ENCODE results near the gene ARSG.

ARSG gene

DNA sequence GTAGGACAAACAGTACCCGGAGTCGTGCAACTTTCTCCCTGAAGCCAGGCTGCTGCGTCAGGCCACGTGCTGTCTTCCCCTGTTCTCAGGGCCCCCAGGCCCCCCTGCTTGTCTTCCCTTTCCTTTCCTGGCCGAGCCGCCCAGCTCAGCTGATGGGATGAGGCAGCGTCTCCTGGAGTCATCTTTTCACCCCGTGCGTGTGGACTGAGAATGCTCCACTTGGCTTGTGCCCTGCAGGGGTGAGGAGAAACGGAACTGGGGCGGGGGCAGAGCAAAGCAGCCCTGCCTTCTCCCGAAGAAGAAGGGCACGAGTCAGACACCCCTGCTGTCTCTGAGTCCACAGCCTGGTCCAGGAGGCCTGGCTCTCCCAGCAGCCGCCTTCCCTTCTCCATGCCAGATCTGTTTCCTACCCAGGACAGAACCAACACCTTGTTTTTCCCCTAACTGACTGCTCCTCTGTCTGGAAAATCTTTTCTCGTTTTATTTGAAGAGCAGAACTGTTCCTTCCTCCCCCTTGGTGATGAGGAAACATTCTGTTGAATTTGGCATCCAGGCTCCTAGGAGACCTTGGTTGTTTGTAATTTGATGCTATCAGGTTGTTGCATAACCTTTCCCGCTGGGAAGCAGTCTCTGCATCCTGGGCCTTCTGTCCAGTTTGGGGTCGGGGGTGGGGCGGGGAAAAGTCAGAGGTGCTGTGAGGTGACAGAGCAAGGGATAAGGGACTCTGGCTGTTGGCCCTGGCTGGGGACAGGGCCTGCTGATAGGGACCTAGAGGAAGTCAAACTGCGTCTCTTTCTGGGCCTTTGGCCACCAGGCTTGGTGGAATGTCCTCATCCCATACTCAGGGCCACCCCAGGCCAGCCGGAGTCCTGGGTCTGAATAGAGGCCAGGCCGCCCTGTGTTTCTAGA, 87.2 kb downstream of the ARSG start:
- DNase-seq (ENCODE audit: low read depth) = no peak

DNA sequence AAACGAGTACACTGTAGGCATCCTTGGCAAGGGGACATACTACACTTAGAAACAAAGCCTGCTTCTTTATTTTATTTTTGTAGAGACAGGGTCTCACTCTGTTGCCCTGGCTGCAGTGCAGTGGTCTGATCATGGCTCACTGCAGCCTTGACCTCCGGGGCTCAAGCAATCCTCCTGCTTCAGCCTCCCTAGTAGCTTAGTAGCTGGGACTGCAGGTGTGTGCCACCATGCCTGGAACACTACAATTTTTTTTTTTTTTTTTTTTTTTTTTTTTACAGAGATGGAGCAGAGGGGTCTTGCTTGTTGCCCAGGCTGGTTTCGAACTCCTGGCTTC, 87.8 kb downstream of the ARSG start:
- DNase-seq (ENCODE audit: low read depth) = no peak

DNA sequence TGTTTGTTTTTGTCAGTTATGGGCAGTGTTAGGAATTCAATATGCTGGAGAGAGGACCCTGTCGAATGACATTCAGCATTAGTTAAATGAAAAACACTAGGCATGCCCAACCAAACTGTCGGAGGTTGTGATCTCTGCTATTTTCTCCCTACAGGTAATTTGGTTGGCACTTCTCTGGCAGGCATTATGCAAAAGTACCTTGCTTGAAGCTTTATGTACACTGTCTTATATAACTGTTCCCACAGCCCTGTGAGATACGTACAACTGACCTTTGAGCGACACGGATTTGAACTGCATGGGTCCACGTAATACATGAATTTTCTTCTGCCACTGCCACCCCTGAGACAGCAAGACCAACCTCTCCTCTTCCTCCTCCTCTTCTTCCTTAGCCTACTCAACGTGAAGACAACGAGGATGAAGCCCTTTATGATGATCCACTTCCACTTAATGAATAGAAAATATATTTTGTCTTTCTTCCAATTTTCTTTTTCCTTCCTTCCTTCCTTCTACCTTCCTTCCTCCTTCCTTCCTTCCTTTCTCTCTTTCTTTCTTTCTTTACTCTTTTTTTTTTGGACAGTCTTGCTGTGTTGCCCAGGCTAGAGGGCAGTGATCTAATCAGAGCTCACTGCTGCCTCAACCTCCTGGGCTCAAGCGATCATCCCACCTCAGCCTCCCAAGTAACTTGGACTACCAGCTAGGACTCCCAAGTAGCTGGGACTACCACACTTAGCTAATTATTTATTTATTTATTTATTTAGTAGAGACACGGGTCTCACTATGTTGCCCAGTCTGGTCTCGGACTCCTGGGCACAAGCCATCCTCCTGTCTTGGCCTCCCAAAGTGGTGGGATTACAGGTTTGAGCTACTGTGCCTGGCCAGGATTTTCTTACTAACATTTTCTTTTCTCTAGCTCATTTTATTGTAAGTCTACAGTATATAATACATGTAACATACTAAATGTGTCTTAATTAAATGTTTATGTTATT, 88.7 kb downstream of the ARSG start:
- no peak for DNase-seq (ENCODE audit: low read depth)

DNA sequence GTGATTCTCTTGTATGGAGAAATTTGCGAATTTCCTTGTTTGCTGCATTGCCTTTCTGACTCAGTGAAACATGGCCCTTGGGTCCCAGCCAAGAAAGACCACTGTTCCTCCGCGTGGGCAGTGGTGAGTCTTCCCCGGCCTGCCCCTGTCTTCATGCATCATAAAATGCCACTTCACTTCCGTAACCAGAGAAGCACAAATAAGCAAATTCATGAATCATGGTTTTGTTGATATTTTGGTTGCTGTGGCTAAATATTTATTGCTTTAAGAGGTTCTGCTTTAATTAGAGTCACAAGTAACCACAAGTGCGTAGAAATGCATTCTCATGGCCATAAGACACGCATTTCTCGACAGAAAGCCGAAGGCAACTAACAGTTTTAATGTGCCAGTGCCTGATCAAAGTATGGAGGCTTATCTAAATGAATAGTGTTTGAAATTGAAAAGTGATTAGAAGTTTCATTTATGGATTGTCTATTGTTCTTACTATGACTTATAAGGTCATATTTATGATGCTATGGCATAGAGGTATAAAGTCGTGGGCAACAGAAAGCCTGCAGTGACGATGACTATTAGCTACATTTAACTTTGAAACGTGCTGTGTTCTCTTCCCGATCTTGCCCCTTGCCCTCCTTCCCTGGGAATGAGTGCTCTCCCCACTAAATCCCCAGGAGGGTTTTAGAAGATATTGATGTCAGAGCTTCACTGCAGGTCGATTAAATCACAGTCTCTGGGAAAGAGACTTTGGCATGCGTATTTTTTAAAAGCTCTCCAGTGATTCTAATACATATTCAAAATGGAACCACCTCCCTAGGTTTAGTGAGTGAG, 90.0 kb downstream of the ARSG start:
- no peak for DNase-seq (ENCODE audit: low read depth)

DNA sequence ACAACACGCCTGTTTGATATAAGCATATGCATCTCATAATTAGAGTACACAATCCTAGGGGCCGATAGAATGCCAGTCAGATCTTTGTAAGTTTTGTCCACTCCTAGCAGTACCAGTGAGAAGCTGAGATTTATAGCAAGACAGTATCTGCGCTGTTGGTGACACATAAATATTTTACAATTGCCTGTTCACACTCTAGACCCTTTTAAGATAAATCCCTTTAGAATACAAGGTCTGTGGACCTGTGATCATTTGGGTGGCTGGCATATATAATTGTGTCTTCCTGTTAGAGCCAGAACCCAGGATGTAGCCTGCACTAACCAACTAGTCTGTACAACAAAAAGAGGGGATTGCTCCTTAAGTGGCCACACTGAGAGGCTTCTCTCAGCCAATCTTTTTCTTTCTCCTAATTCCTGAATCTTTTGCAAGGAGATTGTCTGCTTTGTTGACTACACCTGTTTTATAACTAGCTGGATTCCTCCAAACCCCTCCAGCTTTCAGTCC, 91.3 kb downstream of the ARSG start:
- DNase-seq (ENCODE audit: low read depth) = no peak

DNA sequence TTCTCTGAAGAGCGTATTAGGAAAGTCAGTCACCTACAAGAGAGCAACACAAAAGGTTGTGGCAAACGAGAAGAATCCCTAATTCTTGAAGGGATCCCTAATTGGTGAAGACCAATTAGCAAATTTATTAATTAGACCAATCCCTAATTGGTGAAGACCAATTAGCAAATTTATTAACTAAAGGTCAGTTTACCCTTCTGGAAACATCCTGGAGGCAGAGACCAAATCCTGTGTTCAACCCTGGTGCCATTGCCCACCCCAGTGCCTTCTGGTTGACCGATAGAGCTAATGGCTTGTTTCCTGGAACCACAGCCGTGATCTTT, 91.8 kb downstream of the ARSG start:
- DNase-seq (ENCODE audit: low read depth) = no peak

DNA sequence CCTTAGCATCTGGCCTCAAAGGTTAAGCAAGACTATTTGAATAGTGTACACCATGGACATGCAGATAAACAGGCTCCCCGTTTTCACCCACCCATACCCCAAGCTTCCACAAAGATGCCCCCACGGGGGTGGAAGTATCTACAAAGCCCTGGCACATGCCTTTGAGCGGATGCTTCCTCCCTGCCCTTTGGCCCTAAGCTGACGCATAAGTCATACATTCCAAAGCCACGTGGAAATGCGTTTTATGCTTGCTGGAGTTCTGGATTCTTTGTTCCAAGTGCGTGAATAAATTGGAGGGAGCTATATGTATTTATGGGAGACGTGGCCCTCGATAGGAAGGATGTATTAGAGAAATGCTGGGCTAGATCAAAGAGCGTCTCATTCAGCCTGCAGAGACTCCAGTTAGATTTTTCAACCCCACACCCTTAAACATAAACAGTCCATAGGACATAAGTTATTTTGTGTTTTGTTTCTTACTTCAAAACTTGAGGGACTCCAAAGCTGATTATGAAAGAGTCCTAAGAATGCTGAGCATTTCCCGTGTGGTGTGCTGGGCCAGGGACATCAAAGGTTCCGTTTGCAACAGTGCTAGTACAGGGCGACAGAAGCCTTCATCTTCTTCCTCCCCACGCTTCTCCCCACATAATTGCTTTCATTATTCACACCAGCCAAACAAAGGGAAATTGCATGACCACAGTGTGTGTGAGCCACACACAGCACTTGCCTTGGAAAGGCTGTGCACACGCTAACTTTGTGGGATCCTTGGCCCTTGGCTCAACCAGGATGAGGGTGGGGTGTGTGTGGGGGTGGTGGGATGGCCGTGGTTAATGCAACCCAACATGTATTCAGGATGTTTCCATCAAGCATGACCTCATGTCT, 92.4 kb downstream of the ARSG start:
- no peak for DNase-seq (ENCODE audit: low read depth)

DNA sequence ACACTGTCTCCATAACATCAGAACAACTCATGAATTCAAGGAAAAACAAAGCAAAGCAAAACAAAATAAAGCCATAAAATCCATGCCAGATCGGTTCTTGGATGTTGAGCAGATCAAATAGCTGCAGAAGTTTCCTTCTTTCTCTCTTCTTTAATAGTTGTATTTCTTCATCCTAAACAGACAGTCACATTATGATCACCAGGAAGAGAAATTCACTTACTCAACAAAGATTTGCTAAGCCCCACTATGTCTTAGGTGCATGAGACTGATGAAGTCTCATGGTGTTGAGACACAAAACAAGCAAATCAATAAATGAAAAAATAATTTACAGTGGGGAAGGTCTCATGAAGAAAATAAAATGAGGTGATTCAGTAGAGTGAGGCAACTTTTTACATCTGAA, 93.2 kb downstream of the ARSG start:
- no peak for DNase-seq (ENCODE audit: low read depth)

DNA sequence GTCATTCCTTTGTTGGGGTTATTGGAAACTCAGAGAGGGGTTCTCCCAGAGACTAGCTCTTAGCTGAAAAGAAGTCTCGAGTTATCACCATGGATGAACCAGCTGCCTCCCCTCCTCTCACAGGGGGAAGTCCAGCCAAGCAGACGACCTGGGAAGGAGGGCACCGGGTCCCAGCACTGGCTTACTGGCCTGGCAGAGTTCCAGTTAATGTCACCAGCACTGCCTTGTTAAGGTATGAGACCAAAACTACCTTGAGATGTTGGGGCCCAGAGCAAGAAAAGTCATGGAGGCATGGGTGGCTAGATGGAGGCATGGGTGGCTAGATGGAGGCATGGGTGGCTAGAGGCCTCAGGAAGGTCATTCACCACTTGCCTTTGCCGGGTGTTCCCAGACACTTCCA, 93.6 kb downstream of the ARSG start:
- DNase-seq (ENCODE audit: low read depth) = no peak

DNA sequence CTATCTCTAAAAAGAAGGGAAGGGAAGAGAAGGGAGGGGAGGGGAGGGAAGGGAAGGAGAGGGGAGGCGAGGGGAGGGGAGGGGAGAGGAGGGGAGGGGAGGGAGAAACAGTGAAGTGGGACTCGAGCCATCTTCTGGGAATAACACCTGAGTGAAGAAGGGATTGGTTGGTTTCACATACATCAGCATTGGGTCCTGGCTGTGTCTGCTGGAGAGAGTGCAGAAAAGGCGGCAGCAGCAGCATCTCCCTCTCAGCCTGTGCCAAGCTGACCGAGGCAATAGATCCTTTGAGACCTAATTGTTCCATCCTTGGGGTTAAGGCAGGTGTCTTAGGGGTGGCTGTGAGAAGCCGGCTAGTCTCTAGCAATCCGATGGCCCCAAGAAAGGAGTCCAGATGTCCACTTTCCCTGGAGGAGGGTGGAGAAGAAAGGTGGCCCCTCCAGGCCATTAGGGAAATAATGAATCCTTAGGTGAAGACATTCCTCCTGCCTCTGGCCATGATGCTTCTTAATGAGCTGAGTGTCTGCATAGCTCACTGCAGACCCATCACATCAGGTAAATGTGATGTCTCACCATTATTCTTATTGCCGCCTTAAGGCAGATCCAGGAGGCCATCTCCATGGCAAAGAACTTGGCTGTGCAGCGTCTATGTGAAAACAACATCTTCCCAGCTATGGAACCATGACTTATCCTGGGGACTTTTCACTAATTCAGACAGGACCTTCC, 94.4 kb downstream of the ARSG start:
- no peak for DNase-seq (ENCODE audit: low read depth)

DNA sequence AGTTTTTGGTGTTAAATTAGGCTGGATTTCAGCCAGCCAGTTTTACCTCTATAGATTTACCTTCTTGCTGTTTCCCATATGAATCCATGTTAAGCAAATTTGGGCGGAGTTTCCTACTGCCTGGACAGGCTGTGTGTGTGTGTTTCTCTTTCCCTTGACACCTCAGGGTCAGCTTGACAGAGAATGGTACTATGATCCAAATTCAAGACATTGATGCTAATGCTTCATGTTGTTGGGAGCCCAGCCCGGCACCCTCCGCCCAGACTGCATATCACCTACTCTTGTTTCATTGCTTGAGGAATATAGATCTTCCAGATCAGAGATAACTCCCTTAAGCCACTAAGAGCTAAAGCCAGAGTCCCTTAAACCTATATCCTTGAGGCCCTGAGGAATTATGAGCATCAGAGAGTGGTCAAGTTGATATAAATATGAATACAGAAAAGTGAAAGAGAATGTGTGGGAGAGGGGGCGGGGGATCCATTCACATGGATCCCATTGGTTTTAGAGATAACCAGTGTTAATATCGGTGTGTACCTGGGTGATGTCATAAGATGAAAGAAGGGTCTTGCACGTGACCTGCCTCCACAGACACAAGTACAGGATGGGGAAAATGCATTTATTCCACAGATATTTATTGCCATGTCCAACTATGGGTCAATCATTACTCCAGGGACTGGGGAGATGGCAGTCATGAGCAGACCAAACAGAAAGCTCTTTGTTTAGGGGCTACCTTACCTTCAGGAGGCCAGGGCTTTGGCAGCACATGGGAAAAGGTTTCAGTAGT, 96.3 kb downstream of the ARSG start:
- DNase-seq (ENCODE audit: low read depth) = no peak

DNA sequence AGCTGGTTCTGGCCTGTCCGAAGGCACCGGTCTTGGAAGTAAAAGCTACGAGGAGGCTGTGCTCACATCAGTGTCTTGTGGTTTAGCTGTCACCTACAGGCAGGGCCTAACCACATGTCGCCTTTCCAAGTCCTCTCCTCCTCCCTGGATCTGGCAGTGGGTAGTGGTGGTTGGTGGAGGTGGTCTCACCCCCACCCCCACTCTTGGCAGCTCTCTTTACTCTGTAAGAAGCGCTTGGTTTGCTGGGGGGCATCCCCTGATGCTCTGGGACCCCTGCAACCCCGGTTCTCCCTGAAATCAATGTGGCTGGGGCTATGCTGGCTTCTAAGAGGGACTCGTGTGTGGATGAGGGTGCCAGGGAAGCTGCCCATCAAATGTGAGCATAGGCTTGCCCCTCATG, 97.7 kb downstream of the ARSG start:
- DNase-seq (ENCODE audit: low read depth) = no peak

DNA sequence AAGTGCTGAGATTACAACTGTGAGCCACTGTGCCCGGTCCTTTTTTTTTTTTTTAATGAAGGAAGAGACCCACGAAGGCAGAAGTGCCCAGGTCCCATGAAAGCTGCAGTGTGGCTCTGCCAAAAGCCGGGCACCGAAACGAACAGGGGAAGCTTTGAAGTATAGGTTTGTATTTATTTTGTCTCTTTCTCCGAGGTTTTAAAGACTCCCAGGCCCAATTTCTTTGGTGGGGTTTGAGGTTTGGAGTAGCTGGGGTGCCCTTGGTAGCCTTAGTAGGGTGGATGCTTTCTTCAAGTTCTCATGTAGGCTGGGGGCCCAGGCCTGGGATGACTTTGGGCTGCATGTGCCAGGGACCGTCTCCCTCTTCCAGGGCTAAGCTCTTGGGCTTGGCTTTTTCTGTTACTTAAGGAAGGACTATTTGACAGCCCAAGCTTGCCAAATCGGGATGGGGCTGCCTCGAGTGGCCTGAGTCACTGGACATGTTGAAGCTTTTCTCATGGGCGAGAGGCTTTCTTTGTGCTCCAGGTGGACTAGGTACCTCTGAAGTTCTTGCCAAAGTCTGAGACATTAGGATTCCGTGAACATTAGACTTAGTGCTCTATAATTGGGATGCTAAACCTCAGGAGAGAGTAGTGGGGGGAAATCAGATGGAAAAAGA, 99.7 kb downstream of the ARSG start:
- DNase-seq (ENCODE audit: low read depth) = no peak

DNA sequence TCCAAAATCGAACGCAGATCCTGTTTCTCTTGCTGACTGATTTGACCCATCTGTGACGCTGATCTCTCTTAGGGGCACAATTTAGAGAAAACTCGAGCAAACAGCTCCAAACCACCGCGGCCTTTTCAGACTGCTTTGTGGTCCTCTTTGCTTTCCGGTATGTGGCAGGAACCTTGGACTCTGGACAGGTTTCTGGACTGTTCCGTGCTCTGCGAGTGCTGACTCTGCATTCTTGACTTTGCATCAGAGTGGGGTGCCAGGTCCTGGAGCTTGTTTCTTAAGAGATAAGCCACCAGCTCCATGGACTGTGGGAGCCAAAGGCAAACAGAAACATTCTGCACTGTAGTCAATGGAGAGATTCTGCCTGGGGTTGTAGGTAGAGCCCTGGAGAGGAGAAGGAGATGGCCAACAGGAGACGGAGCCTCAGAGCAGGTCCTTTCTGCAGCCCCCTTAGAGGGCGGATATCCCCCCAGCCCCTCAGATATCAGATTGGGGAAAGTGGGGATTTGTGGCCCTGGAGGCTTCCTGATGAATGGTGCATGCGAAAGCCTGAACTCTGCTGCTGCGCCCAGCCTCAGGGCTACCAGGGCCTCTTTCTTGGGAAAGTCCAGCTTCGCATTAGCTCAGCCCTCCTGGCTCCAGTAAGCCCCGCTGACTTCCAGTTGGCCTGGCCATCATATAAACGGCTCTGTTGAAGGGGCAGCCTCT, 100.4 kb downstream of the ARSG start:
- DNase-seq (ENCODE audit: low read depth) = no peak

DNA sequence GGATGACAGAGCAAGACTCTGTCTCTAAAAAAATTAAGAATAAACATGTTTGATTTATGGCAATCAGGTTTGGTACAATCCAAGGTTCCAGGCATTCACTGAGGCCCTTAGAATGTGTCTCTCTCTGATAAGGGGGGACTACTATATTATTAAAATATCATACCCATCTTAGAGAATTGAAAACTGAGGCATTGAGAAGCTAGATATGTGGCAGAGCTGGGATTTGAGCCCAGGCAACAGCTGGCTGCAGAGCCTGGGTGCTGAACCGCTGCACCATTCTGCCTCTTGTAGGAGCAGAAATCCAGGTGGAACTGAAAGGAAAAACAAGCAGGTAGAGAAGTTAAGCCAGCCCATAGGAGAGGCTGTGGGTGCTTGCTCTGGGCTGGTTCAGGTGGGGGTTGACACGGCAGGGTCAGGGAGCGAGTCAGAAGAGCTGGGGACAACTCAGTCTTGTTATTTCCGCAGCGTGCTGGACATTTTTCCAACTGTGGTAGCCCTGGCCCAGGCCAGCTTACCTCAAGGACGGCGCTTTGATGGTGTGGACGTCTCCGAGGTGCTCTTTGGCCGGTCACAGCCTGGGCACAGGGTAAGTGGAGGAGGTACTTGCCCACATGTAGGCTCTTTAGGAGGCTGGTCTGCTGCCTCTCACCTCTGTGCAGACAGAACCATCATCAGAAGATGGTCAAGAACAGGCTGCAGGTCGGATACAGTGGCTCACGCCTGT, 103.5 kb downstream of the ARSG start:
- no peak for DNase-seq (ENCODE audit: low read depth)

DNA sequence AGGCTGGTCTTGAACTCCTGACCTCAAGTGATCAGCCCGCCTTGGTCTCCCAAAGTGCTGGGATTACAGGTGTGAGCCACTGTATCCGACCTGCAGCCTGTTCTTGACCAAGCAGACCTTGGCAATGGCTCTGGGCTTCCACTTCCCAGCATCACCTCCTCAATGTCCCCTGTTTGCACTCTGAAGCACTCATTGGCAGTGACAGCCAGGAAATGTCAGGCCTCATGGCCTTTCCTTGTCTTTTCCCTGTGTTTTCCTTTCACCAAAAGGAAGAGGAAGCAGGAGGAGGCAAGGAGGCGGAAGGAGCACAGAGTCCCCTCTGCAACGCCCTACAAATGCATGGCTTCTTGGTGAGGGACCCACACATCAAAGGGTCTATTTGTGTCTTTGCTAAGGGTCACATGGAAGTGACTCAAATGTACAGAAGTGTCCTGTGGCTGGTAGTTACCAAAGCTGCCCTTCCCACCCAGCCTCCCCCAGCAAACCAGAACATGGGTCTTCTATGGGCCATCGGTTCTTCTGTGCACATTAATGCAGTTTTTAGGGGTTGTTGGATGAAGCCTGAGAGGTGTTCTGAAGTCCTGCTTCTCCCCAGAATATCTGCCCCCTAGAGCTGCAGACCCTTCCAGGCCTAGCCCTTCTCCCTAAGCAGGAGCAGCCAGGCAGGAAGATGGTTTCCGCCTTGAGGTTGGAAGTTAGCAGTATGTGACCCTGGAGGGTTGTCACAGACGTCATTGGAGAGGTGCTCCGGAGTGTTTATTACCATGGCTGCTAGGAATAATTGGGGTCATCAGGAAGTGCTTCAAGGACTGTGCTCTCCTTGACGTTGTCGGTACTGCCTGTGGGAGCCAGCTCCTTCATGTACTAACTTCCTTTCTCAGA, 105.2 kb downstream of the ARSG start:
- DNase-seq (ENCODE audit: low read depth) = no peak

DNA sequence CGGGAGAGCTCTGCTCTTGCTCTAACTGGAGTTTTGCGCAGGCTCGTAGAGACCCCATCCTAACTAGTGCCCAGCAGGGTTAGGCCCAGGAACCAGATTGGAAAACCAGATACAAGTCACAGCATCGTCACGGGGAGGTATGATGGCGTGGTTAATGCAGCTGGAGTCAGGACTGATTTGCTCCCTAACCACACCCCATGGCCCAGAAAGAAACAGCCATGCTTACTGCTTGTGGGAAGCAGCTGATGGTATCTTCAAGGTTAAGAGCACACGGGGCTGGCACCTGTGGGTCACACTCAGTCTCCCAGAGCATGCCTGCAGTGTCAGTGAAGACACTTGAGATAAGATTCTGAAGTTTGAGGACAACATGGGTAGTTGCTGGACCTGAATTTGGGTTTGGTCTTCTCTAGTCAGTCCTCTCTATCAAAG, 105.8 kb downstream of the ARSG start:
- DNase-seq (ENCODE audit: low read depth) = no peak
